Memory B cell (primary cell): Measurements from ENCODE around the gene PRAC2.
"Not testable (repeated sequence)": the region's sequence is repeated elsewhere in the genome, so short reads cannot be mapped to it uniquely, and the experiment has no call there.

ENCODE experiments used
- ATAC-seq: fragments of 150-1000 bp; cut with Tn5 transposase; 2 replicates; pipeline ENCODE4 v1.10.0; 2021; ENCODE audit warnings: low read depth, mild to moderate bottlenecking, moderate library complexity
- DNase-seq, 2 donors: peaks; one replicate each; pipeline ENCODE4 v3.0.0; 2022; ENCODE audit warnings: low spot score in 2 of 2
- H3K27ac Mint-ChIP-seq: one replicate; pipeline ENCODE4 v1.8.0; 2022; ENCODE audit warnings: mild to moderate bottlenecking, moderate library complexity, mixed read lengths
- H3K27me3 Mint-ChIP-seq: one replicate; pipeline ENCODE4 v1.8.0; 2022; ENCODE audit warnings: mixed read lengths
- H3K36me3 Mint-ChIP-seq: one replicate; pipeline ENCODE4 v1.8.0; 2022; ENCODE audit warnings: mild to moderate bottlenecking, mixed read lengths
- H3K4me1 Mint-ChIP-seq: one replicate; pipeline ENCODE4 v1.8.0; 2022; ENCODE audit warnings: mixed read lengths
- H3K4me3 Mint-ChIP-seq: one replicate; pipeline ENCODE4 v1.8.0; 2022; ENCODE audit warnings: mild to moderate bottlenecking, moderate library complexity, mixed read lengths
- H3K9me3 Mint-ChIP-seq: one replicate; pipeline ENCODE4 v1.8.0; 2022; ENCODE audit warnings: mixed read lengths

PRAC2 gene

DNA sequence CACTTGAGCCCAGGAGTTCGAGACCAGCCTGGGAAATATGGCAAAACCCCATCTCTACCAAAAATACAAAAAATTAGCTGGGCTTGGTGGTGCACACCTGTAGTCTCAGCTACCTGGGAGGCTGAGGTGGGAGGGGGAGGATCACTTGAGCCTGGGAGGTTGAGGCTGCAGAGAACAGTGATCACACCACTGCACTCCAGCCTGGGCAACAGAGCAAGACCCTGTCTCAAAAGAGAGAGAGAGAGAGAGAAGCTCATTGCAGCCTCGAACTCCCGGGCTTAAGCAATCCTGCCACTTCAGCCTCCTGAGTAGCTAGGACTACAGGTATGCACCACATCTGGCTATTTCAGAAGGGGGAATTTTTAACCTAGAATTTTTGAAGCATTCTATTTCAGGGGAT, 6.4 kb upstream of the PRAC2 start:
- not testable (repeated sequence) for H3K4me1 Mint-ChIP-seq, H3K9me3 Mint-ChIP-seq, H3K4me3 Mint-ChIP-seq, ATAC-seq, H3K36me3 Mint-ChIP-seq, DNase-seq, H3K27ac Mint-ChIP-seq
- peaks cover 23% of the 10 kb centered on the region for H3K27me3 Mint-ChIP-seq

DNA sequence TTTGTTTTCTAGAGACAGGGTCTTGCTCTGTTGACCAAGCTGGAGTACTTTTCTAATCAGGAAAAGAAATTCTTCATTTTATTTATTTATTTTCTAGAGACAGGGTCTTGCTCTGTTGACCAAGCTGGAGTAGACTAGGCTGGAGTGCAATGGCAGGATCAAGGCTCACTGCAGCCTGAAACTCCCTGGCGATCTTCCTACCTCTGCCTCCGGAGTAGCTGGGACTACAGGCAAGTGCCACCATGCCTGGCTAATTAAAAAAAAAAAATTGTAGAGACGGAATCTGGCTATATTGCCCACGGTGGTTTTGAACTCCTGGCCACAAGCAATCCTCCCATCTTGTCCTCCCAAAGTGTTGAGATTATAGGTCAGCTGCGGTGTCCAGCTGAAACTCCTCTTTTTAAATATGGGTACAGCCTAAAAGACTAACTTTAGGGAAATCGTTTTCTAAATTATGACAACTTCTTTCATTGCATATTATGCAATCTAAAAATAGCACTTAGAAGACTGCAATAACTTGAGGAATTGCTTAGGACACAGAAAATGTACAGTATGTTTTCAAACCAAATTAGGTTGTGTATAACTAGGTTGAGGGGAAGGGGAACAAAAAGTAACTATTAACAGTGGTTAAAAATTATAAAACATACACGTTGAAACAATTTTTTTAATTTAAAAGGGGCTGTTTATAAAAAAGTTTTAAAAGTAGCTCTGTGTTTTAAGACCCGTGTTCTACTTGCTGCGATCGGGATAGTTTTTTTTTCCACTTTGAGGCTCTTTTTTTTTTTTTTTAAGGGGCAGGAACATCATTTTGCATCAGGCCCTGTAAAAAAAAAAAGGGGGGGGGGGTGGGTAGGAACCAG, 5.4 kb upstream of the PRAC2 start:
- no peak for ATAC-seq
- H3K27me3 Mint-ChIP-seq: peaks cover 26% of the 10 kb centered on the region
- H3K4me1 Mint-ChIP-seq: no peaks in the 10 kb centered on the region
- DNase-seq: no peak
- no peak overlapping the region for H3K27ac Mint-ChIP-seq
- no peak overlapping the region for H3K4me3 Mint-ChIP-seq
- H3K36me3 Mint-ChIP-seq: peaks cover 1% of the 10 kb centered on the region
- H3K9me3 Mint-ChIP-seq: peaks cover 2% of the 10 kb centered on the region

DNA sequence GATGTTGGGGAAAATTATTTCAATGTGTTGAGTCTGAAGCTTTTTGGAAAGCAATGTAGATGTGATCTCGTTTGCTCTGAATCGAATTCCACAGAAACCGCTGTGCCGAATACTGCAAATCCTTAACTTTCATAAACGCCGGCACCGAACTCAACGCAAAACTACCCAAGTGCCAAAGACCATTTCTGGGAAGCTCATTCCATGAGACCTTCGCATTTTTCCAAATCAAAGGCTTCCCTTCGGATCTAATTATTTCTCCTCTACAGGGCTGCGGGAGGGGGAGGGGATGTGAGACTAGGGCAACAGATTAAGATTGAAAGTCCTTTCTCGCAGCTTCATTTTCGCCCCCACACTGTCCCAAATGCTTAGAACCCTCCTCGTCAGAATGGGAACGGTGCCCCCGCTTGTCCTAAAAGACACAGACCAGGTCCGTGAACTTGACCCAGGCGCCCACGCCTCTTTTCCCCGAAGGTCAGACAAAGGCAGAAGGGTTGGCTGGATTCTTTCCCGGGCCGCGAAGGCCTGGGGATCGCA, 4.7 kb upstream of the PRAC2 start:
- peak overlapping the region; percentile 41 for H3K27ac Mint-ChIP-seq
- H3K4me3 Mint-ChIP-seq: no peak overlapping the region
- DNase-seq: no peak
- ATAC-seq: no peak
- H3K9me3 Mint-ChIP-seq: peaks cover 2% of the 10 kb centered on the region
- peaks cover 25% of the 10 kb centered on the region for H3K27me3 Mint-ChIP-seq
- no peaks in the 10 kb centered on the region for H3K4me1 Mint-ChIP-seq
- peaks cover 1% of the 10 kb centered on the region for H3K36me3 Mint-ChIP-seq

DNA sequence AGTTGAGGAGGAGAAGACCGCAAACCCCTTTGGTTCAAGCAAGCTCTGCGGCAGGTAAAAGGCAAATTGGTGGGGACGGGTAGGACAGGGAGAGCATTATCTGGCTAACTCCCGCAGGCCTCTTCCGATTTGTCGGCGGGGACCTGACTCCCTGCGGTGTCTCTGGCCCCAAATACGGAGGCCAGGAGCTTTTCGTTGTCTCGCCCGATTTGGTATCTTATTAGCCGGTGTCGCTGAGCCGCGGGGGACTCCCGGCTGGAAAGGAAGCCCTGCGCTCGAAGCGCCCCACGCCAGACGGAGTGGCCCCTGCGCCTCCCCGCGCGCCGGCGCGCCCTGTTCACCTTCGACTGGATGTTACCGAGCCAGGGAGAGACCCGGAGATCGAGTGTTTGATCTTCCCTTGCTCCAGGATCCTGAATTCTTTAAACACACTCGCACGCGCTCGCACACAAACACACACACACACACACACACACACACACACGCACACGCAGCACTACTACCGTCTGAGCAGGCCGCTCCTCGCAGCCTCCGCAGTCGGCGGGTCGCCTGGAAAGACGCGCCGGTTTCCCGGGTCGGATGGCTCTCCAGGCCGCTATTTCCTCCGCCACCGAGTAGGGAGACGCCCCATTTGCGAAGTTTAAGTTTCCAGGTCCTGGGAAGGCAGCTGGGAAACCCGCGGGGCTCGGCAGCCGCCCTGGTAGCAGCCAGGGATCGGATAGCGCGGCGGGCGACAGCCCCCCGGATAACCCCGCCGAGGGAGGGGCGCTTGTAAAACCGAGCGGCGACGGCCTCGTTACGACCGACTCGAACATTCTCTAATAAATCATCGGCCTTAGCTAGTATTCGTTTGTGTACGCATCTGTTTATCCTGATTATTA, 4.0 kb upstream of the PRAC2 start:
- Mint-ChIP-seq H3K27ac (peak overlapping the region; percentile 67), H3K9me3 (peaks cover 2% of the 10 kb centered on the region), H3K4me1 (peaks cover 1% of the 10 kb centered on the region), H3K27me3 (peaks cover 26% of the 10 kb centered on the region), H3K4me3 (no peak overlapping the region), H3K36me3 (peaks cover 1% of the 10 kb centered on the region)
- no peak for ATAC-seq
- DNase-seq: no peak

DNA sequence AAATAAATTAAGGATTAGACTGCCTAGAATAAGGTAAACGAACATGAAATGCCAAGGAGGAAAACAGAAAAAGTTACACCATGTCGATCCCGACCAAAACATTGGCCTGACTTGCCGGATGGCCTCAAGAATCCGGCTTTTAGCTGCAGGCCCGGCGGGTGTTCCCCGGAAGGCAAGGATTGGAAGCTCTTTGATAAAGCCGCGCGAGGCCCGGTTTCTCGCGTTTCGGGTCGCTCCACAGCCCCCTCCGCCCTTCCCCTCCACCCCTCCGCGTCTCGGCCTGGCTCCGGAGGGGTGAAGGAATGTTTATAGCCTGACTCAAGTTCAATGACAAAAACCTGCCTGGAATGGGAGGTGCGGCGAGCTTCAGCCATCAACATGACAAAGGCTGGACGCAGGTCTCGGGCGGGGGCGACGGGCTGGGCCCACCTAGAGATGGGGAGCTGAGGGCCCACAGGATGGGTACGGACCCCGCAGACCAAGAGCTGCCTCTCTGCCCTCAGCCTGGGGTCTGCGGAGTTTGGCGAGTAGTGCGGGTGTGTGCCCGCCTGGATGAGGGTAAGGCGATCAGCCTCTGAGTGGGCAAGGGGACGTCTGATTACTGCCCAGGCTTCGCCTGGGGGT, 3.2 kb upstream of the PRAC2 start:
- DNase-seq (no peak), ATAC-seq (no peak)
- Mint-ChIP-seq H3K9me3 (peaks cover 2% of the 10 kb centered on the region), H3K4me1 (peaks cover 4% of the 10 kb centered on the region), H3K36me3 (peaks cover 1% of the 10 kb centered on the region), H3K27ac (peak overlapping the region; percentile 51), H3K27me3 (peaks cover 30% of the 10 kb centered on the region), H3K4me3 (no peak overlapping the region)

DNA sequence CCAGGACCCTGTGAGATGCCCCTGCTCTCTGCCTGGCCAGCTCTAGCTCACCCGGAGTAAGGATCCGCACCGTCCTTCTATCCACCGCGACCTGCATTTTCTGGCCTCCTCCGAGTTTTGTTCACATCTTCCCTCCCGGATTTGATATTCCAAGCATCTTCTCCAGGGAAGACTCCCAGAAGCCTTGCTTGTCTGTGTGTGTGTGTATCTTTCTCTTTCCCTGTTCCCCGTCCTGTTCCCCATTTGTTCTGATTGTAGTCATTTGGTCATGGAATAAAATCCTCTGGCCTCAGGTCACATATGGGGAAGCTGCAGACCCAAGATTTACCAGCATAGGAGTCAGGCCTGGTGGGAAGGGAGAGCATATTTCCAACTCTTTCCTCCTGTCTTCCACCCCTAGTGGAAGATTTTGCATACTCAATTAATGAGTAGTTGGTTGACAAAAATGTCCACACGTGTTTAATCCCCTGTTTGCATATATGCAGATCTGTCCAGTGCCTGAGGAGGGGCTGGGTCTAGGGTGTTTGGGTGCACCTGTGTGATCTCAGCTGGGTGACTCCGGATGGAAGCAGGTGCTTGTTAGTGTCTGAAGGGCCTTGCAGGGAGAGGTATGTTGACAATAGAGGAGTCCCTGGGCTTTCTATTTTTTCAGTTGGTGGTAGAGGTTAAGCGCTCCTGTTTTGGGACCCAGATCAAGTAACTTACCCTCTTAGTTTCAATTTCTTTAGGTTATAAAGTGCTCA, 2.5 kb upstream of the PRAC2 start:
- Mint-ChIP-seq H3K36me3 (peaks cover 1% of the 10 kb centered on the region), H3K27ac (peak overlapping the region; percentile 51), H3K4me1 (peaks cover 8% of the 10 kb centered on the region), H3K9me3 (peaks cover 2% of the 10 kb centered on the region), H3K4me3 (no peak overlapping the region), H3K27me3 (peaks cover 31% of the 10 kb centered on the region)
- no peak for DNase-seq
- ATAC-seq: no peak

DNA sequence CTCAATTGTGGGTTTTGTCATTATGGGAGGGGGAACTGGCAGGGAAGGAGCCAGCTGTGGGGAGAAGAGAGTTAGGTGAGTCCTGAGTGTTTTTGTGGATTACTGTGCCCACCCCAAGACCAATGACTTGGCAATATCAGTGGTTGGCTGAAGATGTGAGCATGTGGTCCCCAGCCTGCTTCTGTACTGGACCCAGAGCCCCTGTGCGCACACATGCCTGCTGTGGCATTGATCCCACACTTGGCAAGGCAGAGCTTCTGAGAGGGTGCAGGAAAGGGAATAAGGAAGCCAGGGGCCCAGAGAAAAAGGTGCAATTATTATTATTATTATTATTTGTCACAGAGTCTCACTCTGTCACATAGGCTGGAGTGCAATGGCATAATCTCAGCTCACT, 2.0 kb upstream of the PRAC2 start:
- DNase-seq (no peak), ATAC-seq (no peak)
- H3K9me3 Mint-ChIP-seq: peaks cover 2% of the 10 kb centered on the region
- H3K27me3 Mint-ChIP-seq: peaks cover 32% of the 10 kb centered on the region
- H3K27ac Mint-ChIP-seq: no peak overlapping the region
- no peak overlapping the region for H3K4me3 Mint-ChIP-seq
- H3K4me1 Mint-ChIP-seq: peaks cover 8% of the 10 kb centered on the region
- H3K36me3 Mint-ChIP-seq: peaks cover 1% of the 10 kb centered on the region

DNA sequence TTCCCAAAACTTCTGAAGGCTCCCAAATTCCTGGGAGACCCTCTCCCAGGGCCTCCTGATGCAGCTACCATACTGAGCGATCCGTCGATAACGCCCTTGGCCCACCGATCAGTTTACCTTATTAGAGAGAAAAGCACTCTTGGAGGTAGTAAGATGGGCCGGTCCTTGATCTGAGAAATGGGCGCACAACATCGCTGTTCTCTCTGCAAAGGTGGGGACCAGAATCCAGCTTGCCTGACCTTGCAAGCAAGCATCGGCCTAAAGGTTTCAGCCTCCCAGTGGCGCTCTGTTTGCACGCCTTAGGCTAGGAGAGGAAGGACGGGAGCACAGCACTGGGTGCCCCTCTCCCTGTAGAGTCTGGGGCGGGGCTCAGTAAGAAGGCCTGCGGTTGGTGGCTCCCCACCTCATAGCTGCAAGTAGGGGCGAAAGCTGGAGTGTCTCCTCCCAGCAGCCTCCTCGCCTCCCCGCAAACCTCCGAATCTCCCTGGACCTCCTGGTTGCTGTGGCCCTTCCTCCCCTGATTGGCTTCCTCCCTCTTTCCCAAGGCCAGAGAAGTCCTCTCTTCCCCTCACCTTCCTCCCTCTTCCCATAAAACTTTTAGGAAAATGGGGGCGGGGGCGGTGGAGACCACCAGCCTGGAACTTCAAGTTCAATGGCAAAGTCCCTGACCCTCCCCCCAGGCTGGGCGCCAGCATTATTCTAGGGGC, 631 bp upstream of the PRAC2 start, which contains the start of gene PRAC1:
Gene PRAC1, minus strand, starts transcription at position 318 of the 707 bp plus-strand sequence. Its CDS starts 126 bp downstream, at position 192.
- no peak for ATAC-seq
- H3K27me3 Mint-ChIP-seq: peaks cover 37% of the 10 kb centered on the region
- H3K4me3 Mint-ChIP-seq: peak within 1 kb of the TSS; percentile 39
- H3K4me1 Mint-ChIP-seq: peaks cover 12% of the 10 kb centered on the region
- peaks cover 2% of the 10 kb centered on the region for H3K9me3 Mint-ChIP-seq
- no peak for DNase-seq
- peaks cover 1% of the 10 kb centered on the region for H3K36me3 Mint-ChIP-seq
- H3K27ac Mint-ChIP-seq: no peak within 1 kb of the TSS

DNA sequence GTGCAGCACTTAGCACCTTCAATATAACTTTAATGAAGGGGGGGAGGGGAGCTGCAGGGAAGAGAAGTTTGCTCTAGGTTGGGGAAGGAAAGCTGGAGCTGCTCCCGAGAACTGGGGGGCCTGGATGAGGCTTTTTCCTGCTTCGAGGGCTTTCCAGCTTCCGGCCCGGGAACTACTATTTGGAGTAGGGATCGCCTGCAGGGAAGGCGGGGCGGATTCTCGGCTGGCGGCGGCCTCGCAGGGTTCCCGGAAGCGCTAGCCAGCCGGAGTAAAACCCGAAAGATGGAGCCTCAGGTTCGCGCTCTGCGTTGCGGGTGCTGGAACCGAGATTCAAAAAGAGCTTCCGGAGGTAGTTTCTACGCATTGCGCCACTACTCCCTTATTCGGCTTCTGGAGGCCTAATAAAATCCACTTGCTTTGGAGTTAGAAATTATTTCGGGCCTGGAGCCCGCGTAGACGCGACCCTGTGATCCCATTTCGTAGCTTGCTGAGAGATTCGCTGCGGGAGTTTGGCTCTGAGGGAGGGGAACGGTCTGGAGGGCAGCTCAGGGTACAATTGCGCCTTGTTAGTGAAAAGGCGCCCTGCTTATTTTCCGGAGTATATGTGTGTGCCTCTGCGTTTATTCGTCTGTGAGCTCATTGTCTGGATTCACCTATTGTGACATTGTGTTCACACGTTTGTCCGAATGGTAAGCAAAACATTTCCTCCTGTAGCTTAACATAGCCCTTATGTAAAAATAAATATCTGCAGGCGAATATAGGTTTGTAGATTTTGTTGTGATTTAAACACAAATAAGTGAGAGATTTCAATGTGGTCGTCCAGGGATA, 652 bp downstream of the PRAC2 start:
- DNase-seq (no peak), ATAC-seq (no peak)
- Mint-ChIP-seq H3K27ac (peak overlapping the region; percentile 45), H3K9me3 (peaks cover 2% of the 10 kb centered on the region), H3K27me3 (peaks cover 36% of the 10 kb centered on the region), H3K36me3 (no peaks in the 10 kb centered on the region), H3K4me1 (peaks cover 13% of the 10 kb centered on the region), H3K4me3 (peak overlapping the region; percentile 39)

DNA sequence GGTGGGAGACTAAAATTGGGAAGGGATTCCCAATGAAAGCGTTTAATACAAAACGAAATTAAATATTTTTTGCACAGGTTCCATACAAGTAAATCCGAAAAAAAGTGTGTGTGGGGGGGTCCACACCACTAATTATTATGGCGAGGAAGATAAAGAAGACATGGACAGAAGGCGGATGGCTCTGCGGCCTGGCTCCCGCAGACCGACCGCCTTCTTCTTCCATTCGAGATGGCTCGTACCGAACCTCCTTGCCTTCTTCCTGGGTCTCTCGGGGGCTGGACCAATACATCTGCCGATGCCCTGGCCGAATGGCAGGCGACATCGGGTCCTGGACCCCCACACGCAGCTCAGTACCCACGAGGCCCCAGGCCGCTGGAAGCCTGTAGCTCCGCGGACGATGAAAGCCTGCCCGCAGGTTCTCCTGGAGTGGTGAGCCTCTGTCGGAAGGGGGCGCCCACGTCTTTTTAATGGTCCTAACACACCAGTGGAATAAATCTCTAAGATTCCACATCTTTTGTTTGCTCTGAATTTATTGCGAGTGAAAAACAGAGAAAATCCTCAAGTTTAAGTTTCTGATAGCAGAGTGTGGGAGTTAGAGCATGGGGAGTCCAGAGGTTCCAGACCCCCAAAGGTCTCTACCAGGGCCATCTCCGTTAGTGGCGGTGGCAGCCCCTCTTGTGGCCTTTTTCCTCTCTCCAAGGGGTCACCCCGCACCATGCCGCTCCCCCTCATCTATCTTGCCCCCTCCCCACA, 1.4 kb downstream of the PRAC2 start:
- H3K9me3 Mint-ChIP-seq: peaks cover 2% of the 10 kb centered on the region
- peaks cover 16% of the 10 kb centered on the region for H3K4me1 Mint-ChIP-seq
- H3K36me3 Mint-ChIP-seq: no peaks in the 10 kb centered on the region
- peak overlapping the region; percentile 45 for H3K27ac Mint-ChIP-seq
- DNase-seq: peak in 1 of 2 donors; percentile 56
- peaks cover 41% of the 10 kb centered on the region for H3K27me3 Mint-ChIP-seq
- ATAC-seq: no peak
- H3K4me3 Mint-ChIP-seq: peak overlapping the region; percentile 61

DNA sequence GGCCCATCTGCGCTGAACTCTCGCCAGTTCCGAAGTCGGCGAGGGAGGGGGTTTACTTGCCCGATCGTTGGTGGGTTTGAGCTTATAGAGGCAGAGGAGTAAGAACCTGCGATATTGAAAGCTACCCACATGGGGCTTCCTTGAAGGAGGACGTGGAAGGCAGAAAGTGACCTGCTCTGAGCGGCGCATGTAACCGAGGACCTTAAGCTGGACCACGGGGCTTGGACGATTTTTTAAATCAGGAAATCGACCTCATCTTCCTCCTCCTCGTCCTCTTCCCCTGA, 2.0 kb downstream of the PRAC2 start:
- Mint-ChIP-seq H3K9me3 (peaks cover 2% of the 10 kb centered on the region), H3K27ac (peak overlapping the region; percentile 45), H3K27me3 (peaks cover 43% of the 10 kb centered on the region), H3K36me3 (no peaks in the 10 kb centered on the region), H3K4me1 (peaks cover 16% of the 10 kb centered on the region), H3K4me3 (peak overlapping the region; percentile 29)
- ATAC-seq: no peak
- no peak for DNase-seq
